ENCODE data around the gene TUBGCP2.

The TUBGCP2 gene

DNA sequence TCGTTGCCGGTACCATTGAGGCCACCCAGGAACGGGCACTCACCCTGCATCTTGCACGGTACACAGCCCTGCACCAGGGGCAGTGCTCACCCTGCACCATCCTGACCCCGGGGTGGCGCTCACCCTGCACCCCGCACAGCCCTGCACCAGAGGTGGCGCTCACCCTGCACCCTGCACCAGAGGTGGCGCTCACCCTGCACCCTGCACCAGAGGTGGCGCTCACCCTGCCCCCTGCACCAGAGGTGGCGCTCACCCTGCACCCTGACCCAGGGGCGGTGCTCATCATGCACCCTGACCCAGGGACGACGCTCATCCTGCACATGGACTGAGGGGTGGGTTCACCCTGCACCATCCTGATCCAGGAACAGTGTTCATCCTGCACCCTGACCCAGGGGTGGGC lies 6.4 kb downstream of the TUBGCP2 start:
- no peak for DNase-seq (ENCODE audit: low spot score)

DNA sequence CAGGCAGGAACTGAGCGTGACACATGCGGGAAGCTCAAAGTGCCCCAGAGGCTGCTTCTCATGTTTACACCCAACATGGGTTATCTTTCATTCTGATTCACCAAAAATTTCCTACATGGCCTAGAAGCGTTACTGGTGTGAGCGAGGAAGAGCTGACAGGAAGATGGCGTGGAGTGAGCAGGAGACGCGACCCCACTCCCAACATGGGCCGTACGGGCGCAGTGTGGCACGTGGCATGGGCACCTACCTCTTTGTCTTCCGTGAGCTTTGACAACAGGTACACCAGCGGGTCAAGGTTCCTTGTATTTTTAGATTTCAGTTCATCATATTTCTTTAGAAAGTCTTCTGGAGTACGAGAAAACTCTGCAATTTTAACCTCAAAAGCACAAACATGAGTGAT lies 8.9 kb downstream of the TUBGCP2 start:
- DNase-seq (ENCODE audit: low spot score) = no peak

DNA sequence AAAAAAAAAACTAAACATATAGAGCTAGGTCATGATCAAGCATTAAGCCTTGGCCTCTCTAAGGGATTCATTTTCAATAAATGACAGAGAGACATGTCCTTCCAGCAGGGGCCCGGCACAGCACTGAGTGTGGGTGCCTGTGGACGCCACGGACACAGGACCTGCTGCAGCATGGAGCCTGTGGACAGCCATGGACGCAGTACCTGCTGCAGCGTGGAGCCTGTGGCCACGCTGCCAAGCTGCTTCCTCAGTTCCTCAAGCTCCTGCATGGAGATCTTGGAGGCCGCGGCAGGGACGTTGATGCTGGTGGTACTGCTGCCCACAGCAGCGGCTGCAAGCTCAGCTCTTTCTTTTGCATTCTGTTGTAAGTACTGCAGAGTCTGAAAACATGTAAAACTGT lies 9.4 kb downstream of the TUBGCP2 start:
- no peak for DNase-seq (ENCODE audit: low spot score)

DNA sequence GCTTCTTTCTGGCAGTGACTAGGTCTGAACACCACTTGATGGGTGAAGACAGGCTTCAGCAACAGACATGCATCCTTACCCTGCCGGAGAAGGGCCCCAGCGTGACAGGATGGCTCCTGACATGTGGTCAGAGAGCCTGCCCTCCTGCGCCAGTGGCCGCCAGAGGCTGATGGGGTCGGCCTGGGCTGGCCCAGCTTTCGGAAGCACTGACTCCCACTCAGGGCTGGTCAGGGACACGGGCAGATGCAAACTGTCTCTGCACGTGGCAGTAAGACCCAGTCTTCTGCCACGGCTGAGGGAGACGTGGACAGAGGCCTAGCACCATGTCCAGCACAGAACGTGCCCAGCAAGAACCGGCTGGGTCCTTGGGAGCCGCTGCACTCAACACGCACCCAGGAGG lies 10.2 kb downstream of the TUBGCP2 start:
- no peak for DNase-seq (ENCODE audit: low spot score)

DNA sequence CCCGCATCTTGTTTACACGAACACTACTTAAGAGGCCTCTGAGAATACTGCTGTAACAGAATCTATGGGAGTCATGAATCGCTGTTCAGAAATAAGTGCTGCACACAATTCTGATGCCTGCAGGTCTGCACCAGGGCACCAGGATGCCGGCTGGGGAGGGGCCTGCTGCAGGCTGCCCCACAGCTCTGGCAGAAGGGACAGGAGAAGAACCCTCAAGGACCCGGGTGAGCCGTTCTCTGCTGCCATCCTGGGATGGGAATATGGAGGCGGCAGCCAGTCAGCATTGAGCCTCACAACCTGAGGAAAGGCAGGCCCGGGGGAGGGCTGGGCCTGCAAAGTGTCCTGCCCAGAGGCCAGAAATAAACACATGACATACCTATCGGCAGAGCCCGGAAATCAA lies 11.2 kb downstream of the TUBGCP2 start:
- DNase-seq (ENCODE audit: low spot score) = no peak

DNA sequence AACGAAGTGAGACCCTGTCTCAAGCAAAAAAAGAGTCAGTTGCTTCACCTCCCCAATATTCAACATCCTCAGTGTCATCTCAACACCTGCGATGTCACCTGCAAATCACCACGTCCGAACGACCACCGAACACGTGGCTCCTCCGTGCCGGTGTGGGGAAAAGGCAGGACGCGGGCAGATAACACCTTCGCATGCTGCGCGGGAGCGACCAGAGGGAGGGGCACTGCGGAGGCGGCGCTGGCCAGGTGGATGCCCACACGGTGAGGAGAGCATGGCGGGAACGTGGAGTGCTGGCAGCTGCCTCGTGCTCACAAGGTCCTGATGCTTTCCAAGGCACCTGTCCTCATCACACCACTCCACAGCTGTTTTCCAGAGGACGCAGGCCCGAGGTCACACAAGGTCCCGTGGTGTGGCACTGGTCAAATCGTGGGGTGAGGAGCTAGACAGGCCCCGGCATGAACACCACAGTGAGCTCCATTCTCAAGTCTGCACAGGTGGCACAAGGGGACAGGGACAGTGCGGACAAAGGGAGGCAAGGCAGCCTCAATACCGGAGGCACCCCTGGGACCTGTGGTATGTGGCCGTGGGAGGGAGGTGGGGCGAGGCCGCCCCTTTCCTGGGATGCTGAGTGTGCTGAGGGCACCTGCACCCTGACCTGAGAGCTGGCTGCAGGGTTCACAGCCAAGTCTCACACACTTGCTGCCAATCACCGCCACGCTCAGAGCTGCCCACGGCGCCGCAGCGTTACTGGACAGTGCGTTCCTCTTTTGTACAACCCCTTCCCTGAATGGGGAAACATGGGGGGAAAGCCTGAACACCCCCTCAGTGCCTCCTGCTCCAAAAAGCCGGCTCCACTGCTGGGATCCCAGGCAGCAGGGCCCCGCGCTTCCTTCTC lies 13.0 kb downstream of the TUBGCP2 start:
- no peak for DNase-seq (ENCODE audit: low spot score)

DNA sequence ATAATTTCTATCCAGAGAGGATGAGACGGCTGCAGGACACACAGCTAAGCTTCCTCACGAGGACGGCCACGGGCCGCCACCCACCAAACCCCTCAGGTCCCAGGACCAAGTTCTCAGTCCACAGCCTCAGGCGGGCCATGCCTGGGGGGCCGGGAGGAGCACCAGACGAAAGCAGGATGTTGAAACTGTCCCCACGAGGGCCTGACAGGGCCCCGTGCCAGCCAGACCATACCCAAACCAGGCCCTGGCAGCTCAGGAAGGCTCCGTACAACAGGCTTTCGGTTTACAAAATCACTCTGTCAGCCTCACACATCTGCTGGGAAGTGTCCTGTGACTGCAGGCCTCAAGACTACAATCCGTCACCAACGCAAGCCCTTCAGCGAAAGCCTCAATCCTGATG lies 14.5 kb downstream of the TUBGCP2 start:
- no peak for DNase-seq (ENCODE audit: low spot score)

DNA sequence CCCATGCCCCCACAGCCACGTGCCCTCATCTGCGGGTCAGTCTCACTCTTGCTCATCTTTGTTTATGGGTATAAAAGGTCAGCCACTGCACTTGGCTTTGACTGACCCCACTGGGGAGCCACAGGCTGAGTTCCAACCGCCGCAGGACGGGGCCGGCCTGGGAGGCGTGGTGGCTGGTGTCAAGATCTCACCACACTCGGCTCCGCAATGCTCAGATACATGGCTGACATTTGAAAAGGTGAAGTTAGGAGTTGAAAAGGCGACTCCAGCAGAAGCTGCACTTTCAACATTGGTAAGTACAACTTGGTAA lies 14.9 kb downstream of the TUBGCP2 start:
- DNase-seq (ENCODE audit: low spot score) = no peak

DNA sequence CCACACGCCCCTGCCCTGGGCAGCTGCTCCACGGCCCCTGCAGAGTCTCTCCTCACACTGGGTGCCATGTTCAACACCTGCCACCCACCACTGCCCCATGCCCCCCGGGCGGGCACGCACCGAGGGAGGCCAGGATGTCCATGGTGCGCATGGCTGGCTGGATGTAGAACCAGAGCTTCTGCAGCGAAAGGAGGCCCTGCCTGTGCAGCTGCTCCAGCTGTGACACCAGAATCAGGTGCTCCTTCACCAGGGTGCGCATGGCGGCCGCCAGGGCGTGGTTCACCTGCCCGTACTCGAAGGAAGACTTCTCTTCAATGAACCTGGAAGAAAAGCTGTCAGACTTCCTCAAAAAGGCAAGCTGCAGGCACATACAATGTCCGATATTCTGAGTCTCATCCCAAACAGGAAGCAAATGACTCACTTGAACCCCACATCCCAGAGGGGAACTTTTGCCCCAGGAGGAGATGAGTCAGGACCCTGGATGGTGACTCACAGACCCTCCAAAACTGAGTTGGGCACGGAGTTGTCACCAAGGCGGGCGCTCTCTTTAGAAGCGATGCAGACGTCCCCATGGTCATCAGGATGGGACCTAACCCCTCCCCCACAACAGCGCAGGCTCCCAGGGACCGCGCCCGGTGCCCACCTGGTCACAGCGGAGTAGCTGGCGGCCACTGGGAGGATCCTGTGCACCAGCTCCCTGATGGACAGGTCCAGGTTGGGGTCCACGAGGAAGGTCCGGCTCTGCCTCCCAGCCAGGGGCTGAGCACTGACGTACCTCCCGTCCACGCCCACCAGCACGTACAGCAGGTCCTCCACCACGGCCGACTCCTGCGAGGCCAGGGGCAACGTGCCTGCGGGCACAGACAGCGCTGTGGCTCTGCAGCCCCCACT lies 15.5 kb downstream of the TUBGCP2 start:
- no peak for DNase-seq (ENCODE audit: low spot score)

DNA sequence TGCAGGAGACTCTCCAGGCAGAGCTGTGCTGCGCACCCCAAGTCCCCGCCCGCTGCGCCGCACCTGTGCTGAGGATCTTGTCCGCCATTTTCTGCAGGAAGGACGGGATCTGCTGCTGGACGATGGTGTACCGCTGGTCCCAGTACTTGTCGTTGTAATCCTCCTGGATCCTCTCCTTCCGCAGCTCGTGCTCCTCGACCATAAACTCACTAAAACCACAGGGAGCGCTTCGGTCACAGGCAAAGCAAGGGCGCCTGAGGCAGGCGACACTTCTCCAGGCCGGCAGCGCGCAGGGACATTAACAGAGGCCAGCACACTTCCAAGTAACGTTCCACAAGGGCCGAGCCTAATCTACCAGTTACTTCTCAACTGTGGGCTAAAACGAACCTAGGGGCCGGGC lies 18.9 kb downstream of the TUBGCP2 start:
- no peak for DNase-seq (ENCODE audit: low spot score)

DNA sequence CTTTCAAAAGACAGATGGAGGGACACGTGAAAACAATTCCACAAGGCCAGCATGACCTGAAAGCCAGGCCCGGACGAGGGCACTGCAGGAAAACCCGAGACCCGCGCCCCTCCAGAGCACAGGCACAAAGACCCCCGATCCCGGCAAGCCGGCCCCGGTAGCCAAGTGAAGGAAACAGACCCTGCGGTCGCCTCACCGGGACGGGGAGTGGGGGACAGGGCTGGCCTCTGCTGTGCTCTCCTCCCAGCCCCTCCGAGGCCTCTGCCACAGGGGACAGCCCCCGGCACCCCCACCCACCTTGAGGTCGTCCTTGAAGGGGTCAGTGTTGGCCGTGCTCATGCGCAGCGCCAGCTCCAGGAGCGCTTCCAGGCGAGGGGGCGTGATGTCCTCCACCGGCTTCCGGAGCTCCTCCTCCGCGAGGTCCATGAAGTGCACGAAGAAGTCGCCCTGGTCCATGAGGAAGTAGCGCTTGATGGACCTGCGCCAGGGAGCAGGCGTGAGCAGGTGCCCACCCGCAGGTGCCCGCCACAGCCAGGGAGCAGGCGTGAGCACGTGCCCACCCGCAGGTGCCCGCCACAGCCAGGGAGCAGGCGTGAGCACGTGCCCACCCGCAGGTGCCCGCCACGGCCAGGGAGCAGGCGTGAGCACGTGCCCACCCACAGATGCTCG lies 20.7 kb downstream of the TUBGCP2 start:
- no peak for DNase-seq (ENCODE audit: low spot score)

DNA sequence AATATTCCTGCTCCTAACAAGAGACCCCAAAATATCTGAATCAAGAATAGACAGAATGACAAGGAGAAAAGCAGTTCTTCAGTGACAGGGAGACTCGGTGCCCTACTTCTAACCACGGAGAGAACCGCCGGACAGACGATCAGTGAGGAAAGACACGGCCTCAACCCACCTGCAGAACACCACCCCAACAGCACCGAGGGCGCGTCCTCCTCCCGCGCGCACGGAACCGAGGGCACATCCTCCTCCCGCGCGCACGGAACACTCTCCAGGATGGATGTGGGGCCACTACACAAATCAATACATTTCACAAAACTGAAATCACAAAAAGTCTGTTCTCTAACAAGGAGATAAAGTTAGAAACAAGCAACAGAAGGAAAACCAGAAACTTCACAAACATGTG lies 22.3 kb downstream of the TUBGCP2 start:
- DNase-seq (ENCODE audit: low spot score) = no peak

DNA sequence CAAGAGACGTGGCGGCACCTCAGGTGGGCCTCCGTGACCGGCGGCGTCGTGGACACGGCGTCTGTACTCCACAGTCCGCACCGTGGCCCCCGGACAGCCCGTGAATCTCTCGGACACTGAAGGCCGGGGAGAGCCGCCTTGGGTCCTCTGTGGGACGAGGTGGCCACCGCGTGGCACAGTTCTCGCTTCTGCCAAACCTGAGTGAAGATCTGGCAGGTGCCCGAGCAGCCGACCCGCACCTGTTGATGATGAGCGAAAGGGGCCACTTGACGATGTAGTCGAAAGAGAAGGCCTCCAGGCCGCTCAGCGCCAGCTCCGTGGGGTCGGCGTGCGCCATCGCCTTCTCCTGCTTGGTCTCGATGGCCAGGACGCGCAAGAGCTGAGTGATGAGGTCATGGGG lies 23.5 kb downstream of the TUBGCP2 start:
- no peak for DNase-seq (ENCODE audit: low spot score)

DNA sequence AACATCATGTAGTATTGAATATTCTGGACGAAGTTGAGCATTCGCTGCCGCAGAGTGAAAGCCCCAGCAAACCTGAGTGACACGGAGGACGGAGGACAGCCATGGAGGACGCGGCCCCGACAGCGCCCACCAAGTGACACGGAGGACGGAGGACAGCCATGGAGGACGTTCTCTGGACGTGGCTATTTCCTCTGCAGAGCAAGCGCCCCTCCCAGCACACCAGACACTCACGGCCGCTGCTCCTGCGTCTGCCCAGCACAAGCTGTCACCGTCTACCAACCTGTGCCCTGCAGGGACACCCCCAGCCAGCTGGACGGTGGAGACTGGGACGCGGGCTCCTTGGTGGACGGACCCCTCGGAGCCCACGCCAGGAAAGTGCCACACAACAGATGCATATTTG lies 24.7 kb downstream of the TUBGCP2 start:
- DNase-seq (ENCODE audit: low spot score) = no peak

DNA sequence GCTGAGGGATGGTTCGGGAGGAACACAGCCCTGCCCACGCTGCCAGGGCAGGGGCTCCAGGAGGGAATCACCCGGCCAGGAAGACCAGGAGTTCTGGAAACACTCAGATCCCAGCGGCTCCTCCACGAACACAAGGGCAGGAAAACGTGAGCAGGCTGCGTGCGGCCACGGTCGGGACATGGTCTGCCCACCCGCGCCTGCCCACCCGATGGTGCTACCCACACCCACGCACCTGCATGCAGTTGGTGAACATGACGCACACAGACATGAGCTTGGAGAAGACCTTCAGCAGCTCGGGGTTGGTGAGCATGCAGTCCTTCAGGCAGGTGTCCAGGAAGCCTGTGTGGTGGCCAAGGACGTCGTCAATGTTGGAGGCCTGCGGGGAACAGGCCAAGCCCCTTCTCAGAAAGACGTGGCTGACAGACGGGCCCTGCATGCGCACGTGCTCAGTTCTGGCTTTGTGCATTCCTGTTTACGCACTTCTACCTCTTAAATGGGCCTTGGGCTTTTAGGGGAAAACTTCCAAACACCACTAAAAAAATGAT lies 25.8 kb downstream of the TUBGCP2 start:
- DNase-seq (ENCODE audit: low spot score) = no peak

DNA sequence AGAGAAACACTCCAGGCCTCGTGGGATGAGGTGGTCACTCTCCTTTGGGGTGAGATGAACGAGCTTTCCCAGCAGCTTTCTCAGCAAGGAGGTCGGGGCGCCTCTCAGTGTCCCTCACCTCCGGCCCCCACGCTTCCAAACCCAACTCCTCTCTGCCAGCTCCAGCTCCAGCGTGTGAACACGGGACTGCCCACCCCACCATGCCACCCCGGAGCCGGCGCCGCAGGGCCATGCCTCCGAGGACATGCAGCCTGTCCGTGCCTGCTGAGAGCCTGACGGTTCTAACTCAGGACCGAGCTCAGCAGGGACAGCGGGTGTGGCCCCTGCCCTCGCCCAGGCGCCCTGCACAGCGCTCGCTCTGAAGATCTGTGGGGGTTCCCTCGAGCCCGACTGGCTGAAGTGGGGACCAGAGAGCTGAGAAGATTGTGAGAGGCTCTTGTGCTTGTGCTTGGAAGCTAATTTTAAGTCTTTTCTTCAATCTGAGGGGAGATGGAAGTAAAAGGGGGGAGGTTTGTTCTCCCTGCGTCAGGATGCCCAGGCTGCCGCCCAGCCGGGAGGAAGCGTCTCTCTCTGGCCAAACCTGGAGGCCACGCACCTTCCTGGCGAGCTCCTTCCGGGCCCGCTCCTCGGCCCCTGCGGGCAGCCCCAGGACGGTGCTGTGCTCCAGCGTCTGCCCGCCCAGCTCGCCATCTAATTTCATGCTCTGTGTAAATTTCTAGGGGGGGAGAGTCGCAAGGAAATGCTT lies 26.9 kb downstream of the TUBGCP2 start:
- no peak for DNase-seq (ENCODE audit: low spot score)

DNA sequence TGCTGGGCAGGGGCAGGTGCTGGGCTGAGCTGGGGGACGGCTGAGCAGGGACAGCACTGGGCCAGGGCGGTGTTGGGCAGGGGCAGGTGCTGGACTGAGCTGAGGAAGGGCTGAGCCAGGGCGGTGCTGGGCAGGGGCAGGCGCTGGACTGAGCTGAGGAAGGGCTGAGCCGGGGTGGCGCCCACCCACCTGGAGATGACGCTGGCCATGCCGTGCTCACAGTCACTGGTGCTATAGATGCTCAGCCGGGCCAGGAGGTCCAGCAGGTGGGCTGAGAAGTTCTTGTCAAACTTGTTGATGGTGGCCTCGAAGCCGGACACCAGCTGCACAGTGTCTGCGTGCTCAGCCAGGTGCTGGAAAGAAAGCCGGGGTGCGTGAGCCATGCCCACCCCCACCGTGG lies 27.6 kb downstream of the TUBGCP2 start:
- no peak for DNase-seq (ENCODE audit: low spot score)

DNA sequence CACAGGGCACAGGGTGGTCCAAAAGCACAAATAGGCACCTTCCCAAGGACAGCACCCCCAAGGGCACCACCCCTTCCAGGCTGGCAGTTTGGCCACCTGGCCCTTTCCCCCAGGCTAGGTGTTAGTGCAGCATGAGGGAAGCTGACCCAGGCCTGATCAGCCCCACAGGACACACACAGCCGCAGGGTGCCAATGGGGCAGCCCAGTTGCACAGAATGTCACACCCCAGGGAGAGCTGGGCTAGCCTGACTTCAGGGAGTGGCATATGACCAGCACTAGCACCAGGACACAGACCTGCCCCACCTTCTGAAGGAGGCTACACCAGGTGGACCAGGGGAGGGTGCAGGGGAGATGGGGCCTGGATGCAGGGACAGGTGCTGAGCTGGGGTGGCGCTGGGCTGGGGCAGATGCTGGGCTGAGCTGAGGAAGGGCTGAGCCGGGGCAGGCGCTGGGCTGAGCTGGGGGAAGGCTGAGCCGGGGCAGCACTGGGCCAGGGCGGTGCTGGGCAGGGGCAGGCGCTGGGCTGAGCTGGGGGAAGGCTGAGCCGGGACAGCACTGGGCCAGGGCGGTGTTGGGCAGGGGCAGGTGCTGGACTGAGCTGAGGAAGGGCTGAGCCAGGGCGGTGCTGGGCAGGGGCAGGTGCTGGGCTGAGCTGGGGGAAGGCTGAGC lies 28.1 kb downstream of the TUBGCP2 start:
- no peak for DNase-seq (ENCODE audit: low spot score)

DNA sequence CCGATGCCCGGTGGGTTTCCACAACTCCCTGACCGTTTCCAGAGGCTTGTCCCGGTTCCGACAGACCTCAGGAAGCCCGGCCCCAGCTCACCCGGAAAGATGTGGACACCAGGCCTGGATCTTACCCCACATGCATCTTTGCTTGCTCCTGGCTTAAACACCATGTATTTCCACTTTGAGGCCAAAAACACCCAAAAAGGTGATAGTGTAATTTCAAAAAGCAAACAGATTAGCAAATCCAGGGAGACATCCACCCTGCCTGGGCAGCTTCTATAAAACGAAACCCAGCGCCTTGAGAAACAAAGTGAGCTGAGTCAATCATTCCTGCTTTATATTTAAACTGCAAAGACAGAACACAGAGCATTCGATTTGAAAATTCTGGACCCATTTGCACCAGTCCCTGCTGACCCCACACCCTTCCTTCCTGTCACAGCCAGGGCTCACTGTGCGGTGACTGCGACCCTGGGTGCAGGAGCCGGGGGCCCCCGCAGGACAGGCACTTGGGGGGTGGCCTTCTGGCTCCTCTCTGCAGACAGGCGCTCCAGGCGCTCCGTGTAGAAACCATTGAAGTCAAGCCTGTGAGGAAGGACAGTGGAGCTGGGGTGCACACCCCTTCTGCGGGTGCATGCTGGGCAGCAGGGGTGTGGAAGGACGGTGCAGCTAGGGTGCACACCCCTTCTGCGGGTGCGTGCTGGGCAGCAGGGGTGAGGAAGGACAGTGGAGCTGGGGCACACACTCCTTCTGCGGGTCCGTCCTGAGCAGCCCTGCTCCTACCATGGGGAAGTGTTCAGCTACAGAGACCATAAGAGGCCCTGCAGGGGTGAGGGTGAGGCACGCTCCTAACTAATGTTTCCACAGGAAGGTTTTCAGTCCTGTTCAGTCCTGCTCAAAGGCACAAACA lies 29.1 kb downstream of the TUBGCP2 start:
- DNase-seq (ENCODE audit: low spot score) = no peak

DNA sequence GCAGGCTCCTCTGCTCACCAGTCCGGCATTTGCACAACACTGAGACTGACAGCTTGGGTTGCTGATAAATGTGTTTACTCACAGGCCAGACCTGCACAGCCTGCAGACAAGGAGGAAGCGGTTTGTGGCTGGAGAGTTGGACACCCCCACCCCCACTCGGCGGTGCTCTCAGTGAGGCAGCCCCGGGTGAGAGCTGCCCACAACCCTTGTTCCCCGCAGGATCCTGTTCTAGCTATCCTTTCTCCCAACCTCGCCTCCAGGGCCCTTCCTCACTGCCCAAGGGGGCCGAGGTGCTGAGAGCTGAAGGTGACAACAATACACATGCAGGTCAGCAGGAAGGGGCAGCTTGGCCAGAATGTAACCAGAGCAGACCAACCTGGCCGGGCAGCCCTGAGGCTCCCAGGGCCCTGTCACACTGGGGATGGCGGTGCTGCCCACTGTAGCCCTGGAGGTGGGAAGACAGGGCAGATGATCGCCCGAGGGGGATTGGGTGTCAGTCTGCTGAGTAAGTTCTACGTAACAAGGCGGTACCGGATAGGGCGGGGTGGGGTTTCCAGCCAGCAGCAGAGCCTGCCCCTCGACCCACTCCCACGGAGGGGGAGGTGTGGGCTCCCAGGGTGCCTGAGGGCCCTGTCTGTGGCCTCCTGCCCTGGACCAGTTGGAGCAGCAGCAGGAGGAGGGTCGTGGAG lies 30.0 kb downstream of the TUBGCP2 start:
- DNase-seq (ENCODE audit: low spot score) = no peak

Measured in globus pallidus (tissue), 1 donor.